Stimulated activated naive CD8-positive, alpha-beta T cell treated with anti-CD3 and anti-CD28 coated beads, Interleukin-15, Interleukin-2, amounts not matched to agents 100 ng/mL and 50 ng/mL, for 24 hours (primary cell): ENCODE results near the gene CCM2.

Experiments used
- H3K27ac Mint-ChIP-seq: one replicate; pipeline ENCODE4 v1.8.0; 2021; ENCODE audit warnings: mild to moderate bottlenecking, mixed read lengths
- H3K27me3 Mint-ChIP-seq: one replicate; pipeline ENCODE4 v1.8.0; 2021; ENCODE audit warnings: mixed read lengths
- H3K36me3 Mint-ChIP-seq: one replicate; pipeline ENCODE4 v1.8.0; 2021; ENCODE audit warnings: low read depth, mixed read lengths
- H3K4me1 Mint-ChIP-seq: one replicate; pipeline ENCODE4 v1.8.0; 2021; ENCODE audit warnings: low read depth, mixed read lengths
- H3K4me3 Mint-ChIP-seq: one replicate; pipeline ENCODE4 v1.8.0; 2021; ENCODE audit warnings: mild to moderate bottlenecking, mixed read lengths
- H3K9me3 Mint-ChIP-seq: one replicate; pipeline ENCODE4 v1.8.0; 2021; ENCODE audit warnings: mixed read lengths

CCM2 gene

DNA sequence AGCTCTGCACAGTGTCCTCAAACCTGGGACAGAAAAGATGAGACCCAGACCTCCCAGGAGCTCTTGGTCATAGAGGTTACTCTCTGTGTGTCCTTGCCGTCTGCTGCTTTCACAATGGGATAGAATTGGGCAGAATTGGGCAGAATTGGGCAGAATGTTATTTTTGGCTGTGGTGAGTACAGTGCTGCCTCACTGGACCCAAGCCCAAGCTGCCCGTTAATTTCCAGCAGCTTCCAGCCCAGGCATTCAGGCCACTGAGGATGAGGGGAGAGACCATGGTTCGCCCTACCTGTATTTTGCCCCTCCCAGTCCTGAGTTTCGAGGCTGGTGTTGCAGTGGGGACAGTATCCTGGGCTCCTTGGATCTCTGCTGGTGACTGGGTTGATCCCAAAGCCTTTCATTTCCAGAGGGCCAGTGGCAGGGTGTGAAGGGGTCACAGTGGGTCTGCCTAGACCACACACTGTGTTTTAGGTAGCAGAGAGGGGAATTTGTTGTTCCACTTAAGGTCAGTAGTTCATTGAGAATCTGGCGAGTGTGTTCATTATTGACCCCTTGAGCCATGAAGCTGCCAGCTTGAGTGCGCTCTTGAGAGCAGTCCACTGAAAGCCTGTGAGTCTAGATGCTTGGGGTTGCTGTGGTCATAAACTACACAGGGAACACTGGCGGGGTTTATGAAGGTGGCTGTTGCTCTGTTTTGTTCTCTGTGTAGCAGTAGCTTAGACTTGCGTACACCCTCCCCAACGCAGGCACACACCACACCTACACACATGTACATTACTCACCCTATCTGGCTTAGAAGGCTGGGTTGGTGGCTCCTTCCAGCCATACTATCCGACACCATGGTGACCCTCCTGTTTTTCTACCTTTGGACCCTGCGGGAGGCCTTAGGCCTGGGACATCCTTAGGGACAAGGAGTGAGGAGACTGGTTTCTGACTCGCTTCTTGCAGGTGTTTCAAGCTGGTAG is 65.3 kb downstream of the CCM2 start:
- Mint-ChIP-seq H3K36me3 (peaks cover 48% of the 10 kb centered on the region), H3K27me3 (no peaks in the 10 kb centered on the region), H3K9me3 (no peaks in the 10 kb centered on the region), H3K4me3 (no peak overlapping the region), H3K27ac (peak overlapping the region; percentile 61), H3K4me1 (peaks cover 44% of the 10 kb centered on the region)

DNA sequence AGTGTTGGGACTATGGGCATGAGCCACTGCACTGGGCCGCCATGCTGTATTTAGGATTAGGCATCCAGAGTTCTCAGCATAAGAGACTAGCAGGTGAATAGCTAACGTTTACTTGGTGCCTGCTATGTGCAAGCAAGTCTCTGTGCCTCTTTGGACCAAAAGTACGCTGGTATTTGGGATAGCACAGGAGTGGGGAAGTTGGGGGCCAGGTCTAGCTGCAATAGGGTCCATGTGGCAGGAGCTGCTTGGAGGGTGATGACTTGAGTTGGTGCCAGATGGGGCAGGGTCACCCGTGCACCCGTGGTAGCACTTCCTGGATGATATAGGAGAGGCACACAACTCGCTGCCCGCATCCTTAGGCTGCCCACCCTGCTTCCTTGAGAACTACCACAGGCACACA is 66.4 kb downstream of the CCM2 start:
- Mint-ChIP-seq H3K27ac (peak overlapping the region; percentile 31), H3K4me1 (peaks cover 33% of the 10 kb centered on the region), H3K27me3 (no peaks in the 10 kb centered on the region), H3K36me3 (peaks cover 45% of the 10 kb centered on the region), H3K4me3 (no peak overlapping the region), H3K9me3 (no peaks in the 10 kb centered on the region)

DNA sequence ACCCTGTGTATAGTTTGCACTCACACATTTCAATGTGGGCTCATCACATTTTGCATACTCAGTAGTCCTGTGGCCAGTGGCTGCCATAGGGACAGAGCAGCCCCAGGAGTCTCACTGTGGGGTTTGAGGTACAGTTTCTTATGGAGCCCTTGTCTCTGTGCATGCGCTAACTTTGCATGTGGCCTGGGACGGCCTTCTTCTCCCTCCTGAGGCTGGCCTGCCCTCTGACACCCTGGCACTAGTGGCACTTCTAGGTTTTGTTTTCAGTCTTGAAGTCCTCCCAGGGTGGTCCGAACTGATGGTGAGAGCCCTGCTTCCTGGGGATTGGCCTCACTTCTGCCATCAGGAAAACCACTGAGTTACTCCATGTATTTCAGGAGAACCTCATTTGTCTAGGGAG is 67.6 kb downstream of the CCM2 start:
- Mint-ChIP-seq H3K4me3 (no peak overlapping the region), H3K27ac (no peak overlapping the region), H3K4me1 (peaks cover 22% of the 10 kb centered on the region), H3K36me3 (peaks cover 40% of the 10 kb centered on the region), H3K27me3 (no peaks in the 10 kb centered on the region), H3K9me3 (no peaks in the 10 kb centered on the region)

DNA sequence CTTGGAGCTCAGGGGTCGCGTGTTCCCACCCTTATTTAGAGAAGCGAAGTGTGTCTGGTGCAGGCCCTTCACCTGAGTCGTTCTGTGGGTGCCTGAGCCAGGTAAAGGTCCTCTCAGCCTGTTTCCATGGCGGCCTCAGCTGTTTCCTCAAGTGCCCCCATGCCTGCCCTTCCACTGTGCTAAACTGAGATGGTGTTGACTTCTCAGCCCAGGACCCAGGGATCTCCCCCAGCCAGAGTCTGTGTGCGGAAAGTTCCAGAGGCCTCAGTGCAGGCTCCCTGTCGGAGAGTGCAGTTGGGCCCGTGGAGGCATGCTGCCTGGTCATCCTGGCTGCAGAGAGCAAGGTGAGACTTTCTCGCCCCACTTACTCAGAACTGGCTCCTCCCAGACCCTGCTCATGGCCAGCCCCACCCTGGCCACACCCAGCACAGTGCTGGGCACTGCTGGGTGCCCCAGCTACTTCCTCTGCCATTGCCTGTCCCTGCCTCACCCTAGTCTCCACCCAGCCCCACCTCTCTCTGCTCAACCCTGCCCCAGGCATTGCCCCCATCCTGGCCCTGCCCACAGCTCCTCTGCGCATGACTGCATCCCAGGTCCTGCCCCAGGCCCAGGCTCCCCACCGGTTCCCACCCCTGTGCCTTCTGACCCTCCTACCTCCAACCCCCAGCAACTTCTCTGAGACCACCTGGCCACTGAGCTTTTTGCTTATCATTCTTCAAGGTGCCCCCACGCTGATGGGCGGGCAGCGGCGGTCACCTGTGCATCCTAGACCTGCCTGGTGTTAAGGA is 68.4 kb downstream of the CCM2 start:
- peak overlapping the region; percentile 45 for H3K27ac Mint-ChIP-seq
- no peaks in the 10 kb centered on the region for H3K9me3 Mint-ChIP-seq
- peaks cover 38% of the 10 kb centered on the region for H3K36me3 Mint-ChIP-seq
- no peak overlapping the region for H3K4me3 Mint-ChIP-seq
- no peaks in the 10 kb centered on the region for H3K27me3 Mint-ChIP-seq
- H3K4me1 Mint-ChIP-seq, result peaks cover 16% of the 10 kb centered on the region

DNA sequence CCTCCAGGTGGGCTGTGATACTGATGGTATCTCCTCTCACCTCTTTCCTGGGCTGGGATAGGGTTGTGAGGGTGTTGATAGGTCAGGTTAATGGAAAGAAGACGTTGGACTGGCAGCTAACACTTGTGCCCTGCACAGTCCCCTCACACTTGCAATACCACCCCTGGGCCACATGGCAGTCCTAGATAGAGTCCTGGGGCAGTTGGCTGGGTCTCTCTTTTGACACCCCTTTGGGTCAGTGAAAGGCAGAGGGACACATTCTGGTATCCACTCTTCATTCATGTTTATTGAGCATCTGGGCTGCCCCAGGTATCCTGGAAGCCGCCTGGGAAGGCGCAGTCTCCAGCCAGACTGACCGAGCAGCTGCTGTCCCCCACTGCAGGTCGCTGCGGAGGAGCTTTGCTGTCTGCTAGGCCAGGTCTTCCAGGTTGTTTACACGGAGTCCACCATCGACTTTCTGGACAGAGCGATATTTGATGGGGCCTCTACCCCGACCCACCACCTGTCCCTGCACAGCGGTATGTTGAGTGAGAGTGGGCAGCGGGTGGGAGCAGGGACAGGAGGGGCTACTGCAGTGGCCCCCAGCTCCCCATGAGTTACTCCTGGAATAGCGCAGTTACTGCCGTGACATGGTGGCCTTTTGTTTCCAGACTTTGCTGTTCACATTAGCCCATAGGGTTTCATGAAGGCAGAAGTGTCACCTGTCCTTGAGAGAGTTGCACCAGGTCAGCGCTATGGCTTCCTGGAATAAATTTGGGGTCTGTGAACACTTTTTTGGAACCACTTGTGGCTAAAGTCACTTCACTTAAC is 69.6 kb downstream of the CCM2 start:
- Mint-ChIP-seq H3K27me3 (no peaks in the 10 kb centered on the region), H3K27ac (peak overlapping the region; percentile 16), H3K4me1 (peaks cover 8% of the 10 kb centered on the region), H3K4me3 (no peak overlapping the region), H3K36me3 (peaks cover 29% of the 10 kb centered on the region), H3K9me3 (no peaks in the 10 kb centered on the region)

DNA sequence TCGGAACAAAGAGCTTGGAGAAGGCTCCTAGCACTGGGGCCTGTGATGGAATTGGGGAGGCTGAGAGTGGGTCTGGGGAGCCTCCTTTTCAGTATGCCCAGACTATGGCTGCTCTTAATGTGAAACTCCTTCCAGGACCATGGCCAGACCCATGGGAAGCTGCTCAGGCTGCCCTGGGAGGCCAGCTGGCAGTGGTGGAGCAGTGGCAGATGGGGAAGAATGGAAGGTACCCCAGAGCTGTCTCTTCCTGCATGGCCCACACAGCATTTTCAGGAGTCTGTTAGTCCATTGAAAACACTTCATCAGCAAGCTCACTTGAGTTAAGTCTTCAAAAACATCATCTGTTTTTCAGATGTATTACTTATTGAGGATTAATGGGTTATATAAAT is 70.2 kb downstream of the CCM2 start:
- H3K36me3 Mint-ChIP-seq, result peaks cover 27% of the 10 kb centered on the region
- H3K4me3 Mint-ChIP-seq, result no peak overlapping the region
- H3K27ac Mint-ChIP-seq, result no peak overlapping the region
- H3K9me3 Mint-ChIP-seq, result no peaks in the 10 kb centered on the region
- H3K27me3 Mint-ChIP-seq, result no peaks in the 10 kb centered on the region
- peaks cover 8% of the 10 kb centered on the region for H3K4me1 Mint-ChIP-seq

DNA sequence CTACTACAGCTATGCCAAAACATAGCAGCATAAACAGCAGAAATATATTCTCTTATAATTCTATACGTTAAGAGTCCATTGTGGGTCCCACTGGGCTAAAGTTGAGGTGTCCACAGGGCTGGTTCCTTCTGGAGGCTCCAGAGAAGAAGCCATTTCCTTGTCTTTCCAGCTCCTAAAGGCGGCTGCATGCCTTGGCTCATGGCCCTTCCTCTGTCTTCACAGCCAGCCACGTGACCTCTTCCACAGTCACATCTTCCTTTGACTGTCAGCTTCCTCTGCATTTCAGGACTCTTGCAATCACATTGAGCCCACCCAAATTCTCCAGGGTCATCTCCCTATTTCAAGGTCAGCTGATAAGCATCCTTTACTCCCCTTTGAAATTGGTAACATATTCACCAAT is 71.5 kb downstream of the CCM2 start:
- Mint-ChIP-seq H3K4me3 (no peak overlapping the region), H3K4me1 (peaks cover 8% of the 10 kb centered on the region), H3K27me3 (no peaks in the 10 kb centered on the region), H3K36me3 (peaks cover 22% of the 10 kb centered on the region), H3K9me3 (no peaks in the 10 kb centered on the region), H3K27ac (no peak overlapping the region)

DNA sequence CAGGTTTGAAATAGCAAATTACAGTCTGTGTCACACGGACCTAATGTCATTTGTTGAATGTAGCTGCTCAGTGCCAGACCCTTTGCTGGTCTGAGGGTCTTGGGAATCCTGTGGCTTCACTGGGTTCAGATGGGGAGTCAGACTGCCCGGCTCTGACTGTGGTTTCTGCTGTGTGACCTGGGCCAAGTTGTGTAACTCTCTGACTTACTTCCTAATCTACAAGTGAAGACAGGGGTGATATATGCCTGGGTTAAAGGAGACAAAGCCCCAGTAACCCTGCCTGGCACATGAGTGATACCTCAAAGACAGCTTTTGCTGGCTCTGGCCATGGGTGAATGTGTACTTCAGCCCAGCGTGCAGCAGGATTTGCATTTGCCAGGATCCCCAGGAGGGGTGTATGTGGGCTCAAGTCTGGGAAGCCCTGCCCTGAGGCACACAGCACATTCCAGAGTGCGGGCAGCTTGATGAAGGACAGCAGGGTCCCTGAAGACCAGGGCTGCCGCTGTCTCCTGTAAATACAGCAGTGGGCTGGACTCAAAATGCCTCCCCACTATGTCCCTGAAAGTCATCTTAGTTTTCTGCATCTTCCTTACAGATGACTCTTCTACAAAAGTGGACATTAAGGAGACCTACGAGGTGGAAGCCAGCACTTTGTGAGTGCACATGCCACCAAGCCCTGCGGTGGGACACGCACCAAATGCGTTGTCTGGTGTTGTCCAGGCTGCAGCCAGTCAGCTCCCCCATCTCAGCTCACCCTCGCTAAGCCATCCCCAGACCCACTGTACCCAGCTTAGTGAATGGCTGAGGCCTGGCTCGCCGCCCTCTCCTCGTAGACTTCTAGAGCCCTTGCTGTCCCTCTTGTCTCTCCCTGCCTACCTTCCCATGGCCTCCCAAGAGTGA is 72.4 kb downstream of the CCM2 start:
- Mint-ChIP-seq H3K27ac (no peak overlapping the region), H3K27me3 (no peaks in the 10 kb centered on the region), H3K4me1 (peaks cover 8% of the 10 kb centered on the region), H3K36me3 (peaks cover 20% of the 10 kb centered on the region), H3K9me3 (no peaks in the 10 kb centered on the region), H3K4me3 (no peak overlapping the region)

DNA sequence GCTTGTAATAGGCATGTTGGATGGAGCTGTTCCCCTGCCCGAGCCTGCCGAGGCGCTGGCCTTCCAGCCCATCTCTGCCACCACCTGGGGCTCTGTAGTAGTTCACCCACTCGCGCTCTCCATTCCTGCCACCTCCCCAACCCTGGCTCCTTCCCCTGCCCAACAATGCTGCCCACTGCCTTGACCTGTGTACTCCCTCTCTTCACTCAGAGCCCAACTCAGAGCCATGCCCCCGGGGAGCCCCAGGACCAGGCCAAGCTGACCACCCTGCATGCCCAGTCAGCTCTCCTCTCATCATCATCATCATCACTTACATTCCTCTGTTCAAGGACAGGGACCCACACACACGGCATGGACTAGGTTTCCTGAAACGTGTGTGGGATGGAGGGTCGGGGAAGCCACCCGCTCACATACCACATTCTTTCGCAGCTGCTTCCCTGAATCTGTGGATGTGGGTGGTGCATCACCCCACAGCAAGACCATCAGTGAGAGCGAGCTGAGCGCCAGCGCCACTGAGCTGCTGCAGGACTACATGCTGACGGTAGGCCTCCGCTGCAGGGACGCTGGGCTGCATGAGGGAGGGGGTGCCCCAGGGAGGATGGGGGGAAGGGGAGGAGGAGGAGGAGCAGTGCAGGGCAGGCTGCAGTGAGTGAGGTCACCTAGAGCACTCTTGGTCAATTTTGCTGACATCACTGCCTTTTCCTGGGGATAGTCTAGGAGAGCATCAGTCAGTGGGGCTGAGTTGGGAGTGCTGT is 73.2 kb downstream of the CCM2 start:
- H3K9me3 Mint-ChIP-seq, result no peaks in the 10 kb centered on the region
- H3K36me3 Mint-ChIP-seq, result peaks cover 16% of the 10 kb centered on the region
- no peaks in the 10 kb centered on the region for H3K27me3 Mint-ChIP-seq
- H3K27ac Mint-ChIP-seq, result no peak overlapping the region
- H3K4me1 Mint-ChIP-seq, result peaks cover 5% of the 10 kb centered on the region
- H3K4me3 Mint-ChIP-seq, result no peak overlapping the region

DNA sequence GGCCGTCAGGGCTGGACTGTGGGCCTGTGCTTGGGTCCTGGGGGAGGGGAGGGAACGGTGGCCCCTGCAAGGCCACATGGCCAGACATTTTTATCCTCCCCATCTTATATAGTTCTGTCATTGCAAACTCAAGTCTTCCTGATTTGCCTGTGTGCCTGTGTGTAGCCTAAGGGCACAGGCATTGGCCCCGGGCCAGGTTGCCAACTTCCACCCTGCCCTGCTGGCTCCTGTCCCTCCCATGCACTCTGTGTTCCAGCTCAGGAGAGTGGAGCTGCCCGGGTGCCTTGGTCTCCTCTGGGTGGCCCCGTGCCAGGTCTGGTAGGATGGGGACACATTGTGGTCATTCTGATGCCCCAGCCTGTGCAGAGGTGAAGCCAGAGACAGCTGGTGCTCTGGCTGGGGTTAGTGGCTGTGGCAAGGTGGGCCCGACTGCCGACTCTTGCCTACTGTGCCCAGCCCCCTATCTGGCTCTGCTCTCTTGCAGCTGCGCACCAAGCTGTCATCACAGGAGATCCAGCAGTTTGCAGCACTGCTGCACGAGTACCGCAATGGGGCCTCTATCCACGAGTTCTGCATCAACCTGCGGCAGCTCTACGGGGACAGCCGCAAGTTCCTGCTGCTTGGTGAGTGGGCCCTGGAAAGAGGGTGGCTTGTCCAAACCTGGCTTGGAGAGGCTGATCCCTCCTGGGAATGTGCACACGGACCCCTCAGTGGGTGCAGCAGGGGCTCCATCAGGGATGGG is 74.0 kb downstream of the CCM2 start:
- Mint-ChIP-seq H3K9me3 (no peaks in the 10 kb centered on the region), H3K4me1 (no peaks in the 10 kb centered on the region), H3K27ac (peak overlapping the region; percentile 18), H3K36me3 (peaks cover 11% of the 10 kb centered on the region), H3K27me3 (no peaks in the 10 kb centered on the region), H3K4me3 (no peak overlapping the region)

DNA sequence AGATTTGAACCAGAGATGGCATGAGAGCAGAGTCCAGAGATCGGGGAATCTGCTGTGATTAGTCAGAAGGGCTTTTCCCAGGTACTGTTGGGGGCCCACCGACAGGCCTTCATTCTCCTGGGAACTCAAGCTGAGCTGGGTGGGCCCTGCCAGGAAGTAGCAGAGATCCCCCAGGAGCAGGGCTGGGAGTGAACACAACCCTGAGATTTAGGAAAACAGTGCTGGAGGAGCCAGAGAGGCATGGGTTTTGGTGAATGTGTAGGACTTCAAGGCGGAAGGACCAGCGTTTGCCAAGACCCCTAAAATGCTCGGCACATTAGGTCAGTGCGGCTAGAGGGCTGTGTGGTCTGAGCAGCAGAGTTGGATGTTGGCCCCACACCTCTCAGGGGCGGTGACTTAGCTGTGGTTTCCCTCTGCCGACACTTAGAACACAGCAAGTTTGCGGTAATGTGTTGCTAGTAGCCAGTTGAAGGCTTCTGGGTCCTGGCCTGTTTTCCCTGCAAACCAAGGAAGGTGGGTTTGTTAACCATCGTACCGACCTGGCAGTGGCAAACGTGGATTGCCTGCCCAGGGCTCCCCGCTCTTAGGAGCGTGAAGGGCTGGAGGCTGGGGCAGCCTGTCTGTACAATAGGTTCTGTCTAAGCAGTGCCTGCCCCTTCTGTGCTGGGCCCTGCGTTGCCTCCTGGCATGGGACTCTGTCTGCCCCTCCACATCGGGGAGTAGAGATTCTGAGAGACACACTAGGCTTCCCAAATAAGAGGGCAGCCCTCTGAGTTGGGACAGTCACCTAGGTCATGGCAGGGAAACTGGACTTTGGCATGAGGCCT is 74.7 kb downstream of the CCM2 start:
- H3K27me3 Mint-ChIP-seq, result no peaks in the 10 kb centered on the region
- no peaks in the 10 kb centered on the region for H3K9me3 Mint-ChIP-seq
- peak overlapping the region; percentile 18 for H3K27ac Mint-ChIP-seq
- no peaks in the 10 kb centered on the region for H3K4me1 Mint-ChIP-seq
- H3K4me3 Mint-ChIP-seq, result no peak overlapping the region
- peaks cover 11% of the 10 kb centered on the region for H3K36me3 Mint-ChIP-seq

DNA sequence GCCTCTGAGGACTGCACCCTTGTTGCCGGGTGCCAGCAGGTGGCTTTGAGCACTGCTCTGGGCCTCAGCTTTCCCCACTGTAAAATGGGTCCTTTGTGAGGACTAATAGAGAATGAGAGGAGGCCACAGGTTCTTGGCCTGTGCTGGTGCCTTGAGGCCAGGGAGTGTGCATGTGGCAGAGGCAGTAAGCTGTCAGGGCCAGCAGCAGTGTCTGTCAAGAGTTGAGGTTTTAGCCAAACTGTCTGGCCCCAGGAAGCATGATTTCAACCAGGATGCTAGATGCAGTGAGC is 75.3 kb downstream of the CCM2 start:
- Mint-ChIP-seq H3K4me3 (no peak overlapping the region), H3K27me3 (no peaks in the 10 kb centered on the region), H3K36me3 (peaks cover 11% of the 10 kb centered on the region), H3K27ac (no peak overlapping the region), H3K9me3 (no peaks in the 10 kb centered on the region), H3K4me1 (no peaks in the 10 kb centered on the region)
